ENCODE results near the gene COL24A1.
"Not testable (repeated sequence)": the region's sequence is repeated elsewhere in the genome, so short reads cannot be mapped to it uniquely, and the experiment has no call there.

The COL24A1 gene

GRCh38 chr1:86152887-86153286, 3.7 kb downstream of the COL24A1 start:
- DNase-seq (ENCODE audit: low read depth, low spot score): no peak

- no peak for DNase-seq (ENCODE audit: low read depth, low spot score)
These were observed 5.1 kb downstream of the COL24A1 start for GRCh38 chr1:86151427-86151826.

- no peak for DNase-seq (ENCODE audit: low read depth, low spot score)
These were observed 6.0 kb downstream of the COL24A1 start for GRCh38 chr1:86150553-86151055.

GRCh38 chr1:86149591-86149990, 7.0 kb downstream of the COL24A1 start:
- no peak for DNase-seq (ENCODE audit: low read depth, low spot score)

GRCh38 chr1:86147755-86148154, 8.8 kb downstream of the COL24A1 start:
- no peak for DNase-seq (ENCODE audit: low read depth, low spot score)

GRCh38 chr1:86146566-86146965, 10.0 kb downstream of the COL24A1 start:
- no peak for DNase-seq (ENCODE audit: low read depth, low spot score)

- DNase-seq (ENCODE audit: low read depth, low spot score): no peak
These were observed 16.2 kb downstream of the COL24A1 start for GRCh38 chr1:86140281-86140880.

- no peak for DNase-seq (ENCODE audit: low read depth, low spot score)
These were observed 17.8 kb downstream of the COL24A1 start for GRCh38 chr1:86138746-86139145.

GRCh38 chr1:86137436-86137835, 19.1 kb downstream of the COL24A1 start:
- DNase-seq (ENCODE audit: low read depth, low spot score): no peak

GRCh38 chr1:86119214-86119764, 37.3 kb downstream of the COL24A1 start:
- no peak for DNase-seq (ENCODE audit: low read depth, low spot score)

GRCh38 chr1:86114816-86115400, 41.7 kb downstream of the COL24A1 start:
- DNase-seq (ENCODE audit: low read depth, low spot score): no peak

GRCh38 chr1:86114236-86114635, 42.3 kb downstream of the COL24A1 start:
- no peak for DNase-seq (ENCODE audit: low read depth, low spot score)

- DNase-seq (ENCODE audit: low read depth, low spot score): not testable (repeated sequence)
These were observed 45.0 kb downstream of the COL24A1 start for GRCh38 chr1:86111590-86111989.

GRCh38 chr1:86110451-86111129, 46.0 kb downstream of the COL24A1 start:
- DNase-seq (ENCODE audit: low read depth, low spot score): no peak

- DNase-seq (ENCODE audit: low read depth, low spot score): no peak
These were observed 51.1 kb downstream of the COL24A1 start for GRCh38 chr1:86105533-86105866.

- DNase-seq (ENCODE audit: low read depth, low spot score): no peak
These were observed 51.7 kb downstream of the COL24A1 start for GRCh38 chr1:86104606-86105532.

GRCh38 chr1:86101616-86102015, 55.0 kb downstream of the COL24A1 start:
- DNase-seq (ENCODE audit: low read depth, low spot score): no peak

- DNase-seq (ENCODE audit: low read depth, low spot score): no peak
These were observed 56.2 kb downstream of the COL24A1 start for GRCh38 chr1:86100401-86100800.

- DNase-seq (ENCODE audit: low read depth, low spot score): no peak
These were observed 66.8 kb downstream of the COL24A1 start for GRCh38 chr1:86089765-86090164.

- DNase-seq (ENCODE audit: low read depth, low spot score): no peak
These were observed 70.7 kb downstream of the COL24A1 start for GRCh38 chr1:86085741-86086409.

GRCh38 chr1:86084998-86085397, 71.6 kb downstream of the COL24A1 start:
- no peak for DNase-seq (ENCODE audit: low read depth, low spot score)

All from smooth muscle cell of the brain vasculature (primary cell).